Jurkat, Clone E6-1 (cell line): ENCODE results near the gene STARD6. TPM values are rescaled to one million over a fixed set of nuclear protein-coding genes. Genes with fewer than 3 reads are reported as not detected.
"Not testable (repeated sequence)": the region's sequence is repeated elsewhere in the genome, so short reads cannot be mapped to it uniquely, and the experiment has no call there.

ENCODE experiments used
- DNase-seq: peaks from one replicate; pipeline ENCODE4 v3.0.0-alpha.2; 2011; ENCODE audit warnings: low read depth, low spot score
- H3K4me3 ChIP-seq: 2 replicates; pipeline ENCODE4 v1.5.1; 2011; ENCODE audit warnings: mild to moderate bottlenecking, low read length, control low read depth, moderate library complexity
- polyA plus RNA-seq: library from polyadenylated mRNA; unstranded; fragments of >200 nt; gene quantifications from one replicate; pipeline ENCODE4 v1.2.1, GENCODE V29; 2012; ENCODE audit warnings: missing spikeins; ENCODE audit not compliant: insufficient read length, insufficient read depth

STARD6 gene
- polyA plus RNA-seq = not detected

DNA sequence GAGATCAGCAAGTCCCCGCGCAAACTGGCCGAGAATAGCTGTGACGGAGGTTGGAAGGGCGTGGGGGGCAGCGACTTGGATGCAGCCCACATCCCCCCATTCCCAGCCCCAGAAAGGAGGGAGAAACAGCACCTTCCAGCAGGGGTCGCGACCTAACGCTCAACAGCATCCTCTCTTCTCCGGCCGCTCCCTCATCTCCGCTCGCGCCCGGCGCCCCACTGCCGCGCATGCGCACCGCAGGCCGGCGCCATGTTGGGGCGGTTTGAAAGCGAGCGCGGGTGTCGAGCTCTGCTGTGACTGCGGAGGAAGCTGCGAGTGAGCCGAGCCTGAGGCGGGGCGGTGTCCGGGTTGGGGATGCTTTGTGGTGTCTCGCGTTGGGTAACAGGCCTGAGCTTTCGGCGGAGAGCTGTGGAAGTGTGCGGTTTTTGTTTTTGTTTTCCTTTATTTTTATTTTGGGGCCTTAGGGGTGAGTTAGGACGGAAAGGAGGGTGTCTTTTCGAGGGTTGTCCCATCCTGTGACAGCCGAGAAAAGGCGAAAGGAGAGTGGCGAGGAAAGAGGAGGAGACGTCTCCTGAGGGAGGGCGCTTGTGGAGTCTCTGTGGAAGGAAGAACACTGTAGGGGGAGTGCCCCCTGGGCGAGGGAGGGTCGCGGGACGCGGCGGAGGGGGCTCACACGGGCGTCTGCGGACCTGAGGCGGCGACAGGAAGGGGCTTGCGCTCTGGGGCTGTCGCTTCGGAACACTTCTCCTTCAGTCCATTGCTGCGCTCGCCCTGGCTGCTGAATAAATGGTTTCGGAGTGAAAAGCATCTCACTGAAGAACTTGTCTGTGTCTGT is at the start of gene STARD6, which contains the start of gene C18orf54:
TSS of gene STARD6 (minus strand) at position 199 of the 835 bp plus-strand sequence. CDS start 3,285 bp downstream, outside the sequence.
TSS of gene C18orf54 (plus strand) at position 247 of the 835 bp plus-strand sequence. CDS start 2,667 bp downstream, outside the sequence.
- DNase-seq = peak; percentile 89
- peak within 1 kb of the TSS; percentile 90 for H3K4me3 ChIP-seq

DNA sequence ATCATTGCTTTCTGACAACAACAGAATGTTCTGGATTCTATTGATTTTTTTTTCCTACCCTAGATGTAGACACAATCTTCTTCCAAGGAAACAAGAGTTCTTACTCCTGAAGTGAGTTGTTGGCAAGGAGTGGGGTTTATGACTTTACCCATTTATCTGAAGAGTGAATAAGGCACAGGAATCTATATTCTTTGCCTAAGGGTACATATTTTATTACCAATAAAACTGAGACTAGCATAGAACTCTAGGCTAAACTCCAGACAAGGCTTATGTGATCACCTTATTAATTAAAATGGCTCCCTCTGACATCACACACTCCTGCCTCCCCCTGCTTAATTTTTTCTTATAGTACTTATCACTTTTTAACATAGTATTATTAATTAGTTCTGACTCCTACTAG is 47.6 kb upstream of the STARD6 start:
- no peak overlapping the region for H3K4me3 ChIP-seq
- DNase-seq = no peak

GRCh38 chr18:54396760-54397159 is 39.1 kb upstream of the STARD6 start:
- H3K4me3 ChIP-seq = no peak overlapping the region
- DNase-seq = no peak

GRCh38 chr18:54393648-54394294 is 36.1 kb upstream of the STARD6 start:
- DNase-seq = no peak

DNA sequence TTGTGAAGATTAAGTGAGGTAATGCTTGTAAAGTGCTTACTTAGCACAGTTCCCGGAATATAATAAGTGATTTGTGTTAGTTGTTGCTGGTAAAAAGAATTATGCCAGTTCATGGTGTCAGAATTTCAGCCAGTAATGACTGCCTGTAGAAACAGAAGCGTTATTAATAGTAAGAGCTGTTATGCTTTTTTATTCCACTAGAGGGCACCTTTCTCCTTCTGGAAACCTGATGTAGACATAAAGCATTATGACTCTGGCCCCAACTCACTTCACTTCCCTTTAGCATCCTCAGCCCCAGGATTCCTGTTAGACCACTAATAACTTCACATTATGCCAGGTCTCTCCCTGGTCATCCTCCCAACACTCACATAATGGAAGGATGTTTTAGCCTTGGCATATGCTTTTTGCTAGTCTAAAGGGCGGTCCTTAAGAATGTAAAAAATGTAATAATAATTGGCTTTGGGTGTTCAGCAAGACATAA is 34.9 kb upstream of the STARD6 start:
- no peak overlapping the region for H3K4me3 ChIP-seq
- DNase-seq = peak; percentile 63

More at GRCh38 chr18:54393648-54394294, 36.1 kb upstream of the STARD6 start:
- no peak overlapping the region for H3K4me3 ChIP-seq

DNA sequence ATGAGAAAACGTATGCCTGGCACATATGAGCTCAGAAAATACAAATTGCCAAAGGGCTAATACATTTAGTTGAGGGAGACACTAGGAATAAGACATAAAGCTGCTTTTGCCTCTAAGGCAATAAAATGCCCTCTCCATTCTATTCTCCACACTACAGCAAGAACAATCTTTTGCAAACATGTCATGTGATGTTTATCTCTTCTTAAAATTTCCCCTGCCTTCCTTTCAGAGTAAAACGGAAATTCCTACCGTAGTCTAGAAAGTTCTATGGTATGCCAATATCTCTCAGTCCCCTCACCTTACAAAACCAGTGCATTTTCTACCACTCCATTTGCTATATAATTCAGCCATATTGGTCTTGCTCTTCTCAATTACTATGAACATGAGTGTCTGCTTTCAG is 33.2 kb upstream of the STARD6 start:
- no peak overlapping the region for H3K4me3 ChIP-seq
- DNase-seq = no peak

DNA sequence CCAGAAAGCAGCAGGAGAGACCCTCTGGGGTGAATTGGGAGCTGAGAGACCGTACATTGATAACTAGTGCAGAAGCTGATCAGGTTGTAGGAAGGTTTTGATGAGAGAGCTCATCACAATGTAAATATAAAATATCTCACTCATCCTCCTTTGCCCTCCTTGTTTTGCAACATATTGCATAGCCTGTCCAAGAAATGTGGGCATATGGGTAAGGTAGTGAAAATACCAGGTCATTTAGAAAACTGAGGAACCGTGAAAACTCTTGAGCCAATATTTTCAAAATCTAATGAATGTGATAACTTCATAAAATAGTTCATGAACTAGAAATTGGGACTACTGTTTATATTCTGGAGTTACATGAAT is 31.5 kb upstream of the STARD6 start:
- DNase-seq = no peak

GRCh38 chr18:54388203-54389142 is 30.8 kb upstream of the STARD6 start:
- no peak overlapping the region for H3K4me3 ChIP-seq
- DNase-seq = peak; percentile 47

More for the DNA sequence above, 31.5 kb upstream of the STARD6 start:
- H3K4me3 ChIP-seq = no peak overlapping the region

- no peak for DNase-seq
- H3K4me3 ChIP-seq = no peak overlapping the region
These were observed 30.0 kb upstream of the STARD6 start for GRCh38 chr18:54387631-54388030.

- DNase-seq, H3K4me3 ChIP-seq: not testable (repeated sequence)
These were observed 29.3 kb upstream of the STARD6 start for GRCh38 chr18:54386800-54387495.

DNA sequence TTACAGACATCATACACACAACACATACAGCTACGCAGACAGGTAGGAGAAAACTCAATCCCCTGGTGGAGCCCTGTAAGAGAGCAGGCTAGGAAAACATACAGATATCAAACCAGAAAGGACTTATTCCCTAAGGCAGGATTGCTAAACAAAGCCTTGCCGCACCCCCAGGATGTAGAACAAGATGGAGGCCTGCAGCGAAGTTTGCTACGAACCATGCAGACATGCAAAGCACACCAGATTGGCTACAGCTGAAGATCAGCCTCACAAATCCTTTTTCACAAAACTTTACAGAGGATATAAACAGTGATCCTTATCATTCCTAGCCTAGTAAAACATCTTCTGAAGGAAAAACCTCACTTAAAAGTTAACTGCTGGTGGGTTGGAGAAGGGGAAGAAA is 28.4 kb upstream of the STARD6 start:
- DNase-seq = no peak

GRCh38 chr18:54382733-54383252 is 25.1 kb upstream of the STARD6 start:
- no peak overlapping the region for H3K4me3 ChIP-seq
- no peak for DNase-seq

More for the DNA sequence above, 28.4 kb upstream of the STARD6 start:
- no peak overlapping the region for H3K4me3 ChIP-seq

DNA sequence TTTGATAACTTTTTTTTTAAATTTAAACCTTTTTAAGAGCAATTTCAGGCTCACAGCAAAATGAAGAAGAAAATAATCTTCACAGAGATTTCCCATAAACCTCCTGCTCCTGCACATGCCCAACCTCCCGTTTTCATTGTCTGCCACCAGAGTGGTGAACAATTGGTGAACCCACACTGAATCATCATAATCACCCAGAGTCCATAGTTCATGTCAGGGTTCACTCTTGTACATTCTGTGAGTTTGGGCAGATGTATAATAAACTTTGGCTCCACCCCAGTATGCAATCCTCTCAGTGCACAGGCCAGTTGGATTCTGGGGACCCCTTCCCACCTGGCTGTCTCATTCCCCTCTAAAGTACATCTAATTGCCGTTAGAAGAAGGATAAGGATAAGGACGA is 24.4 kb upstream of the STARD6 start:
- DNase-seq = no peak
- no peak overlapping the region for H3K4me3 ChIP-seq

DNA sequence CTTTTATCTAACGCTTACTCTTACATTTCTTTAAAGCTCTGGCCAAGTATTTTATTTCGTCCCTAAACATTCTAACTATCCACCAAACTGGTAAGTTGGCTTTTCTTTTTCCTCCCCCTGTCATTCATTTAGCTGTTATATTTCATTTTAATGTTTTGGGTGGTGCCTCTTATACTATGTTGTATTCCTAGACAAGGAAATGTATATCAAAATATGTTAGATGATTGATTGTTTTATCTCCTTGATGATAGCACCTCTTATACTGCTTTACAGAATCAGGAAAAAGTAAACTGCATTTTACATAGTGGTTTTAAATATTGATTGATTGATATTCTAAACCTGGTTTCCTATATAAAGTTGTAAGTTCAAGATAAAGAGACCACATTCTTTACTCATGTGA is 24.0 kb upstream of the STARD6 start:
- no peak for DNase-seq
- no peak overlapping the region for H3K4me3 ChIP-seq

- no peak overlapping the region for H3K4me3 ChIP-seq
- no peak for DNase-seq
These were observed 20.4 kb upstream of the STARD6 start for GRCh38 chr18:54378057-54378456.

DNA sequence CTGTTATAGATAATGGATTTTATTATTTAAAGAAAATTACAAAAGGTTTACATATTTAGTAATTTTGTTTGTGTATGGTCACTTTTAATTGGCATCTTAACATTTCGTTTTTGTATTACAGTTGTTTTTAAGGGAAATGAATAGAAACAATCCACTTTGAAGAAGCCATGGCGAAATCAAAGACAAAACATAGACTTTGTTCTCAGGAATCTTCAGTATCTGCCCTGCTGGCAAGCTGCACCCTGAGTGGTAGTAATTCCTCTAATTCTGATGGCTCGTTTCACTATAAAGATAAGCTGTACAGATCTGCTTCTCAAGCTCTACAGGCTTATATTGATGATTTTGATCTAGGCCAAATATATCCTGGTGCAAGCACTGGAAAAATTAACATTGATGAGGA is 2.7 kb upstream of the STARD6 start:
- DNase-seq = no peak
- H3K4me3 ChIP-seq = no peak overlapping the region

GRCh38 chr18:54359233-54359632 is 1.6 kb upstream of the STARD6 start:
- H3K4me3 ChIP-seq = no peak overlapping the region
- DNase-seq = no peak

- H3K4me3 ChIP-seq = peak overlapping the region; percentile 90
- DNase-seq = no peak
These were observed 910 bp upstream of the STARD6 start for GRCh38 chr18:54358495-54359040.
